Measurements from ENCODE around the gene BMI1. TPM values are rescaled to one million over a fixed set of nuclear protein-coding genes. Genes with fewer than 3 reads are reported as not detected.
"Not testable (repeated sequence)": the region's sequence is repeated elsewhere in the genome, so short reads cannot be mapped to it uniquely, and the experiment has no call there.

The BMI1 gene
- total RNA-seq, 1 experiment from 2014 or later = 121 TPM

DNA sequence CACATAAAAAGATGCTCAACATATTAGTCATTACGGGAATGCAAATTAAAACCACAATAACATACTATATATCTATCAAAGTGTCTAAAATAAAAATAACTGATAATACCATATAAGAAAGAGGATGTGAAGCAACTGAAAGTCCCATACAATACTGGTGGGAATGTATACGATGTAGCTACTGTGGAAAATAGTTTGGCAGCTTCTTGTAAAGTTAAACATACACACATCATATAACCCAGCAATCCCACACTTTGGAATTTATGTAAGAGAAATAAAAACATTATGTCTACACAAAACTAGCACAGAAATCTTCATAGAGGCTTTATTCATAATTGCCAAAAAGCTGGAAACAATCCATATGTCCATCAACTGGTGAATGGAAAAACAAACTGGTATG lies 15.2 kb upstream of the BMI1 start:
- no peaks in the 10 kb centered on the region for H3K36me3 Mint-ChIP-seq (ENCODE audit: insufficient read depth, unreplicated experiment)

DNA sequence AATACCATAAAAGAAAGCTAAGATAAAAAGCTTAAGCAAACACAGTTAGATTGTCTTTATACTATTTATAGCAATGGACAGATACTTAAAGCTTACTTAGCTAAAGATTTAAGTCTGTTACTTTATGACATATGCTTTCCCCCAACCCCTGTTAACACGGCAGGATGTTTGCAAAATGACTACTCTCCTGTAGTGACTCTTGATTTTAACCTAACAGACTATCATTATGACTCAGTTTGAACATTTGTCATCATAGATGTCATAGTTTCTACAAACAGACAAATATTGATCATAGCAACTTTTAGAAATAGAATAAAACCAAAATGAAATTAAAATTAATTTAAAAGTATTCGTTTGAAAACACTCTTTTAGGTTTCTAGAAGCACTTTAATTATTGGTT lies 12.5 kb upstream of the BMI1 start:
- ChIA-PET POLR2A (interaction anchor here (0.6 kb wide), 1 partner anchor 306 kb away, joined by 4 read pairs; no protein-coding TSS in a partner anchor), CTCF (no interaction called here)
- no peaks in the 10 kb centered on the region for H3K9me3 Mint-ChIP-seq (ENCODE audit: unreplicated experiment)
- Histone ChIP-seq H3K9me3 (no peaks in the 10 kb centered on the region), H3K4me3 (ENCODE audit: low read depth, low read length) (no peak overlapping the region), H3K4me1 (no peaks in the 10 kb centered on the region), H3K27me3 (replicated peaks; ENCODE audit: control insufficient read depth, insufficient read depth, low read length) (no peaks in the 10 kb centered on the region), H3K36me3 (ENCODE audit: control insufficient read depth, insufficient read depth, low read length) (no peaks in the 10 kb centered on the region)
- H3K36me3 Mint-ChIP-seq (ENCODE audit: insufficient read depth, unreplicated experiment) = no peaks in the 10 kb centered on the region
- no peaks in the 10 kb centered on the region for H3K27me3 Mint-ChIP-seq (ENCODE audit: insufficient read depth, unreplicated experiment)
- TF ChIP-seq, protein P1, sequence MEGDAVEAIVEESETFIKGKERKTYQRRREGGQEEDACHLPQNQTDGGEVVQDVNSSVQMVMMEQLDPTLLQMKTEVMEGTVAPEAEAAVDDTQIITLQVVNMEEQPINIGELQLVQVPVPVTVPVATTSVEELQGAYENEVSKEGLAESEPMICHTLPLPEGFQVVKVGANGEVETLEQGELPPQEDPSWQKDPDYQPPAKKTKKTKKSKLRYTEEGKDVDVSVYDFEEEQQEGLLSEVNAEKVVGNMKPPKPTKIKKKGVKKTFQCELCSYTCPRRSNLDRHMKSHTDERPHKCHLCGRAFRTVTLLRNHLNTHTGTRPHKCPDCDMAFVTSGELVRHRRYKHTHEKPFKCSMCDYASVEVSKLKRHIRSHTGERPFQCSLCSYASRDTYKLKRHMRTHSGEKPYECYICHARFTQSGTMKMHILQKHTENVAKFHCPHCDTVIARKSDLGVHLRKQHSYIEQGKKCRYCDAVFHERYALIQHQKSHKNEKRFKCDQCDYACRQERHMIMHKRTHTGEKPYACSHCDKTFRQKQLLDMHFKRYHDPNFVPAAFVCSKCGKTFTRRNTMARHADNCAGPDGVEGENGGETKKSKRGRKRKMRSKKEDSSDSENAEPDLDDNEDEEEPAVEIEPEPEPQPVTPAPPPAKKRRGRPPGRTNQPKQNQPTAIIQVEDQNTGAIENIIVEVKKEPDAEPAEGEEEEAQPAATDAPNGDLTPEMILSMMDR (IDR thresholded peaks at IDR 0.05; ENCODE audit: insufficient read depth in 1 of 2, low read depth in 1 of 2, low read length in 1 of 2, severe bottlenecking in 1 of 2, unreplicated experiment in 1 of 2) = no peak
- H3K27ac Mint-ChIP-seq (ENCODE audit: unreplicated experiment) = no peak overlapping the region
- H3K4me1 Mint-ChIP-seq (ENCODE audit: low read depth, unreplicated experiment) = no peaks in the 10 kb centered on the region
- no peak overlapping the region for H3K4me3 Mint-ChIP-seq (ENCODE audit: unreplicated experiment)
- no TSS peak for BruUV-seq (replicated peaks)
- intact Hi-C loops (cut with micrococcal nuclease; ENCODE audit: unreplicated experiment) = no loop called here
- no peak for DNase-seq

More for the DNA sequence above, 15.2 kb upstream of the BMI1 start:
- H3K4me1 Mint-ChIP-seq (ENCODE audit: low read depth, unreplicated experiment) = no peaks in the 10 kb centered on the region
- Histone ChIP-seq H3K27me3 (replicated peaks; ENCODE audit: control insufficient read depth, insufficient read depth, low read length) (no peaks in the 10 kb centered on the region), H3K4me3 (ENCODE audit: low read depth, low read length) (no peak overlapping the region), H3K36me3 (ENCODE audit: control insufficient read depth, insufficient read depth, low read length) (no peaks in the 10 kb centered on the region), H3K4me1 (no peaks in the 10 kb centered on the region), H3K9me3 (no peaks in the 10 kb centered on the region)
- no peaks in the 10 kb centered on the region for H3K27me3 Mint-ChIP-seq (ENCODE audit: insufficient read depth, unreplicated experiment)
- H3K9me3 Mint-ChIP-seq (ENCODE audit: unreplicated experiment) = no peaks in the 10 kb centered on the region
- intact Hi-C loops (cut with micrococcal nuclease; ENCODE audit: unreplicated experiment) = no loop called here
- ChIA-PET POLR2A (no interaction called here), CTCF (no interaction called here)
- TF ChIP-seq, protein P1 (IDR thresholded peaks at IDR 0.05; ENCODE audit: insufficient read depth in 1 of 2, low read depth in 1 of 2, low read length in 1 of 2, severe bottlenecking in 1 of 2, unreplicated experiment in 1 of 2) = no peak
- no peak overlapping the region for H3K27ac Mint-ChIP-seq (ENCODE audit: unreplicated experiment)
- H3K4me3 Mint-ChIP-seq (ENCODE audit: unreplicated experiment) = no peak overlapping the region
- BruUV-seq (replicated peaks) = no TSS peak
- DNase-seq = no peak

DNA sequence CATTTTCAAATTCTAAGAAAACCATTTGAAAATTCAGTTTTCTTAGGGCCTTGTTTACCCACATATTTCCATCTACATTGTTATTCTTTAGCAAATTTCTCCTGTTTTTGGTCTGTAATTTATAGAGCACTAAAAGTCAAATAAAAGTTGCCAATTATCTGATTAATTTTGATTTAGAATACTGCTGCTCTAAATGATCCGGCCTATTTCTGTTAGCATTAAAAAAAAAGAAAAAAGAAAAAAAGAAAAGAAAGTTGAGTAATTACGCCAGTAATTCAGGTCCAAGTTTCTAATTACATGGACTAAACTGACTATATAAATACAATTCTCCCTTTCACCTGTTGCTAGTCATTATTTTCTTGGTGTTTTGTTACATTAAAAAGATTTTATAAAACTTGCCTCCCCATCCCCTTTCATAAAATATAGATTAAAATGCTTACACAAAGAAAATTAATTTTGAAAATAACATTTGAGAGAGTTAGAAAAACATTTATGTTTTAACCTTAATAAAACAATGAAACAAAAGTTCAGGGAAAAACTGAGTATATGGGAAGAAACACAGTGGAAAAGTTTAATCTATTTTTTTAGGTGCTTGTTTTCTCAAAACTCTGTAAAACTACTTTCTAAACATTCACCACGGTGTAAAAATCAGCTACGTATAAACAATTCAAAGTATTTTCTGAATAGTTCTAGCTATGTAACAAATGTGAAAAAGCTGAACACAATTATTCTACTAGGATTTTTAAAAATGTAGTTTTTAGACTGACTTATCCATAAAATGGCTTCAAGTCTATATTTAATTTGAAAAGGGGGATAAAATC lies 11.5 kb upstream of the BMI1 start:
- Histone ChIP-seq H3K27me3 (replicated peaks; ENCODE audit: control insufficient read depth, insufficient read depth, low read length) (no peaks in the 10 kb centered on the region), H3K9me3 (no peaks in the 10 kb centered on the region), H3K4me3 (ENCODE audit: low read depth, low read length) (no peak overlapping the region), H3K36me3 (ENCODE audit: control insufficient read depth, insufficient read depth, low read length) (no peaks in the 10 kb centered on the region), H3K4me1 (no peaks in the 10 kb centered on the region)
- Mint-ChIP-seq H3K36me3 (ENCODE audit: insufficient read depth, unreplicated experiment) (no peaks in the 10 kb centered on the region), H3K9me3 (ENCODE audit: unreplicated experiment) (no peaks in the 10 kb centered on the region), H3K4me3 (ENCODE audit: unreplicated experiment) (no peak overlapping the region), H3K27ac (ENCODE audit: unreplicated experiment) (no peak overlapping the region), H3K27me3 (ENCODE audit: insufficient read depth, unreplicated experiment) (no peaks in the 10 kb centered on the region), H3K4me1 (ENCODE audit: low read depth, unreplicated experiment) (no peaks in the 10 kb centered on the region)
- BruUV-seq (replicated peaks) = no TSS peak
- ChIA-PET POLR2A (no interaction called here), CTCF (no interaction called here)
- DNase-seq = no peak
- TF ChIP-seq, protein P1 (IDR thresholded peaks at IDR 0.05; ENCODE audit: insufficient read depth in 1 of 2, low read depth in 1 of 2, low read length in 1 of 2, severe bottlenecking in 1 of 2, unreplicated experiment in 1 of 2) = no peak
- intact Hi-C loops (cut with micrococcal nuclease; ENCODE audit: unreplicated experiment) = no loop called here

DNA sequence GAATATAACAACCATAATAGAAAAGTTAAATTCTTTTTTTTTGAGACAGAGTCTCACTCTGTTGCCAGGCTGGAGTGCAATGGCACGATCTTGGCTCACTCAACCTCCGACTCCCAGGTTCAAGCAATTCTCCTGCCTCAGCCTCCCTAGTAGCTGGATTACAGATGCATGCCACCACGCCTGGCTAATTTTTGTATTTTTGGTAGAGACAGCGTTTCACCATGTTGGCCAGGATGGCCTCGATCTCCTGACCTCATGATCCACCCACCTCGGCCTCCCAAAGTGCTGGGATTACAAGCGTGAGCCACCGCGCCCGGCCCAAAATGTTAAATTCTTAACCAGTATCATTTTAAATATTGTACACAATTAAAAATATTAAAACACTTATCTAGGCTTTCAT lies 10.9 kb upstream of the BMI1 start:
- H3K4me3 ChIP-seq (ENCODE audit: low read depth, low read length); CTCF ChIA-PET; H3K4me1 ChIP-seq; BruUV-seq (replicated peaks); H3K9me3 ChIP-seq; H3K9me3 Mint-ChIP-seq (ENCODE audit: unreplicated experiment); H3K27ac Mint-ChIP-seq (ENCODE audit: unreplicated experiment); DNase-seq; POLR2A ChIA-PET; H3K36me3 Mint-ChIP-seq (ENCODE audit: insufficient read depth, unreplicated experiment); H3K4me1 Mint-ChIP-seq (ENCODE audit: low read depth, unreplicated experiment); H3K27me3 ChIP-seq (replicated peaks; ENCODE audit: control insufficient read depth, insufficient read depth, low read length); H3K4me3 Mint-ChIP-seq (ENCODE audit: unreplicated experiment); H3K27me3 Mint-ChIP-seq (ENCODE audit: insufficient read depth, unreplicated experiment); H3K36me3 ChIP-seq (ENCODE audit: control insufficient read depth, insufficient read depth, low read length): not testable (repeated sequence)
- intact Hi-C loops (cut with micrococcal nuclease; ENCODE audit: unreplicated experiment) = loop anchor here (10.0 kb wide), 1 partner anchor 205 kb away; no protein-coding TSS in a partner anchor

Measured in Caco-2 (cell line).